ENCODE data around the gene VEZT.

- TF ChIP-seq CTCF (IDR thresholded peaks at IDR 0.05; ENCODE audit: insufficient read depth, low read length) (no peak), REST (IDR thresholded peaks at IDR 0.05; ENCODE audit: insufficient replicate concordance, low read depth) (no peak), POLR2AphosphoS5 (IDR thresholded peaks at IDR 0.05; ENCODE audit: low read depth) (no peak), SPI1 (IDR thresholded peaks at IDR 0.05; ENCODE audit: borderline replicate concordance, low read depth) (no peak)
These were observed 19.7 kb downstream of the VEZT start for GRCh38 chr12:95237315-95237714.
